Erythroblast (primary cell): Measurements from ENCODE around the gene WNT11.
"Not testable (repeated sequence)": the region's sequence is repeated elsewhere in the genome, so short reads cannot be mapped to it uniquely, and the experiment has no call there.

Experiments
- DNase-seq, 2 experiments: peaks; one replicate each; lab custom pipeline; 2025; lab: John Stamatoyannopoulos, UW
- GATA1 ChIP-seq: IDR thresholded peaks from 2 replicates; pipeline ENCODE4 v1.6.1; 2011; ENCODE audit warnings: low read depth, mild to moderate bottlenecking, control low read depth, low read length, moderate library complexity
- POLR2A ChIP-seq: IDR thresholded peaks from 2 replicates; pipeline ENCODE4 v1.6.1; 2011; ENCODE audit warnings: mild to moderate bottlenecking, low read length

WNT11 gene

DNA sequence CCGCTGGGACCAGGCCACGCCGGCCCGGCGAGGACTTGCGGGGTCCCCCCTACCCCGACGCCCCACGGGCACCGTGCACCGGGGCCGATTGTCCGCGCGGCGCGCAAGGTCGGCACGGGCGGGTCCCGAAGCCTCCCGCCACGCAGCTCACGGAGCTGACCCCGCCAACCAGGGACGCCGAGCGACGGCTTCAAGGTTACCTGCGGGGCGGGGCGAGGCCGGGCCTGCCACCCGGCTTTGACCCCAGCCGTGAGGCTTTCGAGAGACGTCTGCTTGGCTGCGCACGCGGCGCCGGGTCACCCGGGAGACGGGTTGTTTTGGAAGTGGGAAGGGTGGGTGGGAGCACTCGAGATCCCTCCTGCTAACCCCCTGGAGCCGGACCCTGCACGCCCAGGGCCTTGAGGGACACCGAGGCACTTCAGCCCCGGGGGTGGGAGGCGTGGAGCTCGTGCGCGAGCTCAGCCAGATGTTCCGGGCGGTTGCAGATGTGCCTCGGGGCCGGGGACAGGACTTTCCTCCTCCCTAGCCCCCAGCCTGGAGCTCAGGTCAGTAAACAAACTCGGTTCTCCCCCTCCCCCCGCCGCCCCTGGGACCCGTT is 3.2 kb upstream of the WNT11 start:
- DNase-seq, result no peak
- no peak for TF ChIP-seq GATA1
- TF ChIP-seq POLR2A, result no peak

DNA sequence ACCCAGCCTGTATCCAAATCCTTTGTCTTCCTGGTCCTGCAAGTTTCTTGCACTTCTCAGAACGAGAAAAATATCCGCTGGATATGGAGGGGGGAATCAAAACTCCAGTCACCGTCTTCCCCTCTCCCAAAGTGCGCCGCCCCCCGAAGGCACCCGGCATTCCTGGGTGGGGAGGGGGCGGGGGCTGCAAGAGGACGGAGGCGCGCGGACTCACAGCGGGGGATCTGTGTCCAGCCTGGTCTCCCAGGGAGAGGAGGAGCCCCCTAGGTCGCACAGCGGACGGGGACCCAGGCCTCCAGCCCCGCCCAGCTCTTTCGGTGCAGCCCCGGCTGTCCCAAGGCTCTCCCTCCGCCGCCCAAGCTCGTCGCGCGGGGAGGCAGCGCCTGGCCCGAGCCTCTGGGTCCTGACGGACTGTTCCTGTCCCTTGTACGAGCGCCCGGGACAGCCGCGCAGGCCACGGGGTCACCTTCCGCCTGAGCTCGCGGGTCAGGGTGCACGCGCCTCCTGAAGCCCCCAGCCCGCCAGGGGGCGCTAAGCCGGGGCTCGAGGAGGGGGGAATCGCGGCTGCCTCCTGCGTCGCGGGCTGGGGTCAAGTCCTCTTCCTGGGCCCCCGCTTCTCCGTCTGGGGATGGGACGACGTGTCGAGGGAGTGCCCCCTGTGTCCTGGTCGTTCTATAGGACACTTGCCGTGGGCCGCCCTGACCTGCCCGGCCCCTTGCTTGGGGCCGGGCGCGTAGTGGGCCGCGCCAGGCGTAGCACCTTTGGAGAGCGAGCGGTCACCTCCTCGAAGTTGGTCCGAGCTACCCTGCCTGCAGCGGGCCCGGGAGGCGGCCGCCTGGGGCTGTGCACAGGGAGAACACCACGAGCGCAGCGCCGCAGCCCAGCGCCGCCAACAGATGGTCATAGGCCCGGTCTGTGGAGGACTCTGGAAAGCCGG is 2.4 kb upstream of the WNT11 start:
- peak; percentile 69 to 78 for DNase-seq
- TF ChIP-seq GATA1, result no peak
- no peak for TF ChIP-seq POLR2A

DNA sequence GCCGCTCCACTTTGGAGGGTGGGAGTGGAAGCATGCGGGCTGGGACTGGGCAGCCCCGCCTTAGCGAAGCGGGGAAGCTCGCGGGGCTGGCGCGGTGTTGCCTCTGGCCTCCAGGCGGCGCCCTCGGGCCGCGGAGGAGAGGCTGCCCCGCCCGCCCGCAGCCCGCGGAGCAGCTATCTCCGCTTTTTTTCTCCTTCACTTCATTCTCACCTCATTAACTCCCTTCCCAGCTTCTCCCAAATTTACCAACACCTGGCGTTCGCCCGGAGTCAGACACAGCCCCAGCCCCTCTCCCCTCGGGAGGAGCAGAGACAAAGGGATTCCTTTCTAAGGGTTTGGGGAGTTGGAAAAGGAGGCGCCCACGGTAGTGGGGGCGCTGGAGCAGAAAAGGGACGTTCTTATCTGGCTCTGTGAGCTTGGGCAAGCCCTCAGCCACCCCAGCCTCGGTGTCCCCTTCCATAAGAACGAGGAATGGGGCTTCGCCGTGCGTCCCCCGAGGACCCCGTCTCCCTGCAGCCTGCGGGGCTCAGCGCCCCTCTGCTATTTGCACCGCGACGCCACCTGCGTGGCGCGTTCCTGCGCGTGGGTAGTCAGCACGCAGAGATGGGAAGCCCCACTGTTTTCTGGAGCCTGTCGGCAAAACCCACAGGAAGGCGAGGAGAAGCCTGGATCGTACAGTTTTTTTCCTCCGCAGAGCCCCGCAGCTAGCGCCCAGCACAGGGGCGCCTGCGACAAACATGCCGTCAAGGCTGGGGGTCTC is 1.5 kb upstream of the WNT11 start:
- TF ChIP-seq GATA1, result no peak
- no peak for TF ChIP-seq POLR2A
- DNase-seq, result peak; percentile 80 to 89

DNA sequence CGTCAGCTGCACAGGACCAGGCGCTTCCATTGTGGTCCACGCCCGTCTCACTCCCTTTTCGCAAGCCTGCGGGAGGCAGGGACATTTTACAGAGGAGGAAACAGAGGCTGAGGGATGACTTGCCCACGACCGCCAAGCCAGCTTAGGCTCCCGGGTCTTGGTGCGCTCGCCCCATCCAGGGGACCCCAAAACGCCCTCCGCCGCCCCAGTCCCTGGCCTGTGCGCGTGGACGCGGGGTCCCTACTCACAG is 300 bp downstream of the WNT11 start:
- no peak for DNase-seq
- TF ChIP-seq GATA1, result no peak
- no peak for TF ChIP-seq POLR2A

DNA sequence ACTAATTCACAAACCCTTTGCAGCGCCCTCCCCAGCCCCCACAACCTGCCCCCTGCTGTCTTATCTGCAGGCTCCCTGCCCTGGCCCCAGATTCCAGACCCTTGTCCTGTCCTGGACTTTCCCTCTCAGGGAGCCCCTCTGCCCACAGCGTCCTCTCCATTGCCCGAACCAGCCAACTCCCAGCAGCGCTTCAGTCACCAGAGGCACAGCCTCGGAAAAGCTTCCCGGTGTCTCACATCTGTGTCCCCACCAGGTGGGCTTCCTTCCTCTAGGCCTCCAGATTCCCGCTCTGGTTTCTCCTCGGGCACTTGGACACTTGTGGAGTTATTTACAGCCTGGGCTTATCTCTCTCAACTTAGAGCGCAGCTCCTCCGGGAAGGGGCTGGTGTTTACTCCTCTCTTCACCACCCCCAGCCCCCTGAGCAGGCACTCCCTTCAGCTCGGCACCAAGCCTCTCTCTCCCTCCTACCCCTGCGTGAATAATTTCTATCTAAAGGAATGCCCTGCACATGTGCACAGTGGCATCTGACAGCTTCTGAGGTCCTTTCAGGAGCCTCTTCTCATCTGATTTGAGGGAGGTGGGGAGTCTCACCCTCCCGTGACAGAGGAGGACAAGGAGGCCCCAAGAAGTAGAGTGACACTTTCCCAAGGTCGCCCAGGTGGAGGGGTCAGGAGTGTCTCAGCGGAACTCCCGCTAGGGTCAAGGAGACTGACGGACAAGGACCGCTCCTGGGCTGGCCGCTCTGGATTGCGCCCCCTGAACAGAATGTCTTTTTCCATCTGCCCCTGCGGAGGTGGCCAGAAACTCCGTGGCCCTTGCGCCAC is 838 bp downstream of the WNT11 start:
- DNase-seq, result no peak
- TF ChIP-seq GATA1, result no peak
- no peak for TF ChIP-seq POLR2A

DNA sequence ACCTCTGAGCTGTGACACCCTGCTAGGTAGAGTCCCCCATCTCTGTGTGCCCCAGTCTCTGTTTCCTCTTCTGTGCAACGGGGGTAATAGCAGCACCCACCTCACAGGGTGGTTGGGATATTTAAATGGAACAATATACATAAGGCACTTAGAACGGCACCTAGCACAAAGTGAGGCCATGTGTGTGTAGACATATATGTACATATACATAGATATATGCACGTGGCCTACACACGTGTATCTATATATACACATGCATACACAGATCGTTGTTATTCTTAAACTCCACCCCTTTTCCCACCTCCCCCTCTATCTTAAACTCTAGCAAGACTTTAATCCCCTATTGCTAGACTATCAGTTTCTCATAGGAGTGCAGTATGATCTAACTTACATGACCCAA is 2.4 kb downstream of the WNT11 start:
- DNase-seq, result no peak

DNA sequence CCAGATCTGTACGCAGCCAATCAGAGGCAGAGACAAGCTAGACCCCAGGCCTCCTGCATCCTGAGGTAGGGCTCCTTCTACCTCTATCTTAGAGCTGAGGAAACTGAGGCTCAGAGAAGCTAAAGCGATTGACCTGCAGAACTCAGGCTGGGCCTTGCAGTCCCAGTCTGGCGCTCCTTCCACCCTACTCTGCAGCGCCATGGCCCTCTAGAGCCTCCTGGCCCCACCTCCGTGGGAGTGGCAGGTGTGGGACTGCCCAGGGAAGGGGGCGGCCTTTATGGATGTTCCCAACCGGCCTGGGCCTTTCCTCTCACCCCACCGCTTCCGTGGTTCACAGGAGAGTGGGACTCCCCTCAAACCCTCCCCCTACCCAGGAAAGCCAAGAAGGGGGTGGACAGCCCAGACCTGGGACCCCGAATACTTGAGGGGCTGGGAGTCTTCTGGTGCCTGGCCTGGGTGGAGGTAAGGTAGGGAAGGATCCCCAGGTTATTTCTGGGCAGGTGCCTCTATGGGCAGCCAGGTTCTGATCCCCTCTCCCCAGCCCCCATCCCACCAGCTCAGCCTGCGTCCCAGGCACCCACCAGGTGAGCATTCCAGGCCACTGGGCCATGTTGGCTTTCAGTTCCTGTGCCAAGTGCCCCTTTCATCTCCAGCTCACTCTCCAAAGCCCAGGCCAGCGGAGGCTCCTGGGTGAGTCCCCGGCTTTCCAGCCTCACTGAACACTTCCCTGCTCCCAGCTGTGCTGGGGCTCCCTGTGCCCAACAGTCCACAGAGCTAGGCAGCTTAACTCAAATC is 3.0 kb downstream of the WNT11 start:
- DNase-seq, result no peak
- TF ChIP-seq POLR2A, result no peak
- no peak for TF ChIP-seq GATA1

More for the DNA sequence above, 2.4 kb downstream of the WNT11 start:
- no peak for TF ChIP-seq GATA1
- TF ChIP-seq POLR2A, result no peak

DNA sequence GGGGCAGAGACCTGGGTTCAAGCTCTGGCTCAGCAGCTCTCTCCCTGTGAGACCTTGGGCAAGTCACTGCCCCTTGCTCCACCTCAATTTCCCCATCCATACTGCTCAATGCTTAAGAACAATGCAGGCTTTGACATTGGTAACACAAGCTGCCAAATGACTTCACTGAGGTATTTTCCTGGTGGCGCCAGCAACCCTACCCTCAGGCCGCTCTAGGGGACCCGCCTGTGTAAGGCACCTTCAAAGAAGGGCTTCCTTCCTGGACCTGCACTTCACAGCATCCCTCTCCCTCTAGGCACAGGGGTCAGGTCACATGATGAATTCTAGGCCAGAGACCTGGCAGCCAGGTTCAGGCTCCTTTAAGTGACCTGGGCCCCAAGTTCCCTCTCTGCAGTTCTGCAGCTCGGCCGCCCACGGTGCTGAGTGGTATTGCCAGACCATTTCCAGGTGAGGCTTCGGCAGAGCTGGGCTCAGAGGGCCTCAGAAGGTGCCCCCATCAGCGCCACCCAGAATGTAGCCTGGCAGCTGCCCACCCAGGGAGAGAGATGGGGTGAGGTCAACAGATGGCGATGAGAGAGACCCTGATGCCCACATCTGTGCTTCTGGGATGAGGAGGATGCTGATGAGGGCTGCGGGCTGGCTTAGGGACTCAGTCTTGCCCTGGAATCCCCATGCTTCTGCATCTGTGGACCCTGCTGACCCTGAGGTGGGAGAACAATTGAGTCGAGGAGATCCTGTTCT is 4.5 kb downstream of the WNT11 start:
- DNase-seq, result no peak
- TF ChIP-seq GATA1, result no peak
- TF ChIP-seq POLR2A, result no peak

DNA sequence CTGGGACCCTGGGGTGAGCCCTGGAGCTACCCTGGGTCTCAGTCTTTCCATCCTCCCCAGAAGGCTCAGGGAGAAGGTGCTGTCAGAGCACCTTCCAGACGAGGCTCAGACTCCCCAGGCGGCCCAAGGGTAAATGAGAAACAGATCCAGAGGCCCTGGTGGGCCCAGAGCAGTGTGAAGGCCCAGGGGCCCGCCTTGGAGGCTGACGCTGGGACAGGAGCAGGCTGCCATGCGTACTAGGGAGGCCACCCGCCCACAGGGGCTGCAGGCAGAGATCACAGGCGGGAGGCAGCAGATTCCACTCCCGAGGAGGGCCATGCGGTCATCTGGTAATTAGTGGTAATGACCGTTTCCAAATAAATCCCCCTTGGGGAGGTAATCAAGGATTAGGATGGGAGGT is 5.2 kb downstream of the WNT11 start:
- TF ChIP-seq GATA1 (no peak), POLR2A (no peak)
- DNase-seq, result no peak

DNA sequence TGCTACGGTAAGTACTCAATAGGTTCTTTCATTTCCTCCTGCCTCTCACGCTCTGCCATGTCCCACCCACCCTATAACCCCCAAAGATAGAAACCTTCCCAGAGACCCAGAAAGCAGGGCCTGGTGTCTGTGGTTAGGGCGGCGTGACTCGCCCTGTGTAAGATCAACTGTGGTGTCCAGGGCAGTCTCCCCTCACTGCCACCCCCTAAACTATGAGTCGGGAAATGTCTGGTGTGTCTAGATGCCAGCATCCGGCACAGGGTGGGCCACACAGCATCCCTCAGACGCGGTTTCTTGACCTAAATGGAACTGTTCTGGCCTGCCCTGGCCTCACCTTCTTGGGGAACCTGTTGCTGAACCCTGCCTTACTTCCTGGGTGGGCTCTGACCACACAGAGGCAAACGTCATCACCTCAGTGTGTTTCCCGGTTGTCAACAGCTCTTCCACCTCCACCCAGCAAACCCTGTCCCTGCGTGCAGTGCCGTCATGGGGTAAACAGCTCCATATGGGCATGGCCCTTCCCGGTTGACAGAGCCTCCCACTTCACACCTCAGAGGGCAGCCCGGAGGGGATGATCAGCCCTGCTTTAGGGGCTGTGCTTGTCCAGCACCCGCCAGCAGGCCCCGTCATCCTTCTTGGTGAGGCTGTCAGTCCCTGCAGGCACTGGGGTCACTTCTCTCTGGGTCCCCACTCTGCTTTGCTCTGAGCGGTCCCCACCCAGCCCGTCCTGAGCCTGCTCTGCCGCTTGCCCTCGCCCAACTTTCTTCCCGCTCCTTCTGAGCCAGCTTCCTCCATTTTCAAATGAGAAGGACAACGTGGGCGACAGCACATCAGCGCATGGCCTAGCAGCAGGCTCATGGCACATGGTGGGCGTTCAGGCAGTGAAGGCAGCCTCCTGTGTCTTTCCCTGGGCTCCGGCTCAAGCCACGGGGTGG is 6.0 kb downstream of the WNT11 start:
- DNase-seq, result no peak
- TF ChIP-seq POLR2A (no peak), GATA1 (no peak)

DNA sequence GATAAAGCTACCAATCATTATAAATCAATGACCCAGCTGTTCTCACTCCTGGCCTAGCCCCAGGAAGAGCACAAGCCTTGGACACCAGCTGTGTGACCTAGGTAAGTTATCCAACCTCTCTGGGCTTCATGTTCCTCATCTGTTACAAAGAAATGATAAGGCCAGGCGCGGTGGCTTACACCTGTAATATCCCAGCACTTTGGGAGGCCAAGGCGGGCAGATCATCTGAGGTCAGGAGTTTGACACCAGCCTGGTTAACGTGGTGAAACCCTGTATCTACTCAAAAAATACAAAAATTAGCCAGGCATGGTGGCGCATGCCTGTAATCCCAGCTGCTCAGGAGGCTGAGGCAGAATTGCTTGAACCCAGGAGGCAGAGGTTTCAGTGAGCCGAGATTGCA is 7.6 kb downstream of the WNT11 start:
- not testable (repeated sequence) for DNase-seq
